Kidney epithelial cell (primary cell): ENCODE measurements around the gene LRP1. TPM values are rescaled to one million over a fixed set of nuclear protein-coding genes. Genes with fewer than 3 reads are reported as not detected.

Experiments
- DNase-seq: peaks from one replicate; pipeline ENCODE4 v3.0.0-alpha.2; 2010; ENCODE audit warnings: low read depth
- H3K27me3 ChIP-seq: 2 replicates; pipeline ENCODE4 v1.6.0; 2011; ENCODE audit warnings: low read length; ENCODE audit not compliant: control insufficient read depth, insufficient read depth
- H3K36me3 ChIP-seq: 2 replicates; pipeline ENCODE4 v1.5.1; 2011; ENCODE audit warnings: low read length; ENCODE audit not compliant: control insufficient read depth, insufficient read depth
- H3K4me3 ChIP-seq: 2 replicates; pipeline ENCODE4 v1.5.1; 2011; ENCODE audit warnings: low read depth, mild to moderate bottlenecking, control low read depth, low read length
- total RNA-seq: library from RNA; depleted of rRNA; stranded (reverse); fragments of >200 nt; gene quantifications from 2 replicates; pipeline ENCODE4 v1.2.3, GENCODE V29; 2015
- TF ChIP-seq, protein P1 (sequence below): IDR thresholded peaks from 2 replicates; pipeline ENCODE4 v1.5.1; 2011; ENCODE audit warnings: mild to moderate bottlenecking, moderate library complexity, low read length, control low read depth, inconsistent platforms; ENCODE audit not compliant: insufficient read depth, poor library complexity, severe bottlenecking

Gene LRP1
- total RNA-seq, 1 donor from 2014 or later = 40.2 TPM

DNA sequence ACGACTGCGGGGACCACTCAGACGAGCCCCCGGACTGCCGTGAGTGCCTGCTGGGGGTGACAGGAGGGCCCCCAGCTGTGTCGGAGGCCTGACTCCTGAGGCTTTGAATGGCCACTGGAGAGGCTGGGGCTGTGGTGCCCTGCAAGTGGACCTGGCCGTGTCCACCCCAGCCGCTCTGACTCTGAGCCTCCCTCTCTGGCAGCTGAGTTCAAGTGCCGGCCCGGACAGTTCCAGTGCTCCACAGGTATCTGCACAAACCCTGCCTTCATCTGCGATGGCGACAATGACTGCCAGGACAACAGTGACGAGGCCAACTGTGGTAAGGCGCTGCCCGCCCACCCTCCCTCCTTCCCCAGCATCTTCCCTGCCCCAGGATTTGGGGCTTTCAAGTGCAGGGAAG, 72.2 kb downstream of the LRP1 start:
- no peak overlapping the region for H3K4me3 ChIP-seq
- no peak for DNase-seq
- H3K27me3 ChIP-seq = no peaks in the 10 kb centered on the region
- H3K36me3 ChIP-seq = no peaks in the 10 kb centered on the region
- TF ChIP-seq, protein P1, sequence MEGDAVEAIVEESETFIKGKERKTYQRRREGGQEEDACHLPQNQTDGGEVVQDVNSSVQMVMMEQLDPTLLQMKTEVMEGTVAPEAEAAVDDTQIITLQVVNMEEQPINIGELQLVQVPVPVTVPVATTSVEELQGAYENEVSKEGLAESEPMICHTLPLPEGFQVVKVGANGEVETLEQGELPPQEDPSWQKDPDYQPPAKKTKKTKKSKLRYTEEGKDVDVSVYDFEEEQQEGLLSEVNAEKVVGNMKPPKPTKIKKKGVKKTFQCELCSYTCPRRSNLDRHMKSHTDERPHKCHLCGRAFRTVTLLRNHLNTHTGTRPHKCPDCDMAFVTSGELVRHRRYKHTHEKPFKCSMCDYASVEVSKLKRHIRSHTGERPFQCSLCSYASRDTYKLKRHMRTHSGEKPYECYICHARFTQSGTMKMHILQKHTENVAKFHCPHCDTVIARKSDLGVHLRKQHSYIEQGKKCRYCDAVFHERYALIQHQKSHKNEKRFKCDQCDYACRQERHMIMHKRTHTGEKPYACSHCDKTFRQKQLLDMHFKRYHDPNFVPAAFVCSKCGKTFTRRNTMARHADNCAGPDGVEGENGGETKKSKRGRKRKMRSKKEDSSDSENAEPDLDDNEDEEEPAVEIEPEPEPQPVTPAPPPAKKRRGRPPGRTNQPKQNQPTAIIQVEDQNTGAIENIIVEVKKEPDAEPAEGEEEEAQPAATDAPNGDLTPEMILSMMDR = no peak

DNA sequence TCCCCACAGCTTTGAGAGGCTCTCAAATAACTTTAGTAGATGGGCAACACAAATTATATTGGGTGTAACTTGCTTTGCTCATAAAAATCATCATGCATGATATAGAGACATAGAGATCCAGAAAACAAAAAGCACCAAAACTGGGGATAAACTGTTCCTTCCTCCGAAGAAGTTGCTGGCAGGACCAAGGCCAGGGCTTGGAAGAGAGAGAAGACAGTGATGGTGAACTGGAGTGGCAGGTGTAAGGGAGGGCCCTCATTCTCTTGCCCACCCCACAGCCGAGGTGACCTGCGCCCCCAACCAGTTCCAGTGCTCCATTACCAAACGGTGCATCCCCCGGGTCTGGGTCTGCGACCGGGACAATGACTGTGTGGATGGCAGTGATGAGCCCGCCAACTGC, 72.9 kb downstream of the LRP1 start:
- peaks cover 2% of the 10 kb centered on the region for H3K36me3 ChIP-seq
- H3K4me3 ChIP-seq = no peak overlapping the region
- DNase-seq = no peak
- TF ChIP-seq, protein P1 = no peak
- no peaks in the 10 kb centered on the region for H3K27me3 ChIP-seq

GRCh38 chr12:57201631-57202030, 73.3 kb downstream of the LRP1 start:
- no peak overlapping the region for H3K4me3 ChIP-seq
- TF ChIP-seq, protein P1 = no peak
- H3K27me3 ChIP-seq = no peaks in the 10 kb centered on the region
- DNase-seq = no peak
- peaks cover 2% of the 10 kb centered on the region for H3K36me3 ChIP-seq

- Histone ChIP-seq H3K36me3 (peaks cover 2% of the 10 kb centered on the region), H3K27me3 (no peaks in the 10 kb centered on the region), H3K4me3 (no peak overlapping the region)
- DNase-seq = no peak
- TF ChIP-seq, protein P1 = no peak
Measured at GRCh38 chr12:57202321-57202720, 74.0 kb downstream of the LRP1 start.

DNA sequence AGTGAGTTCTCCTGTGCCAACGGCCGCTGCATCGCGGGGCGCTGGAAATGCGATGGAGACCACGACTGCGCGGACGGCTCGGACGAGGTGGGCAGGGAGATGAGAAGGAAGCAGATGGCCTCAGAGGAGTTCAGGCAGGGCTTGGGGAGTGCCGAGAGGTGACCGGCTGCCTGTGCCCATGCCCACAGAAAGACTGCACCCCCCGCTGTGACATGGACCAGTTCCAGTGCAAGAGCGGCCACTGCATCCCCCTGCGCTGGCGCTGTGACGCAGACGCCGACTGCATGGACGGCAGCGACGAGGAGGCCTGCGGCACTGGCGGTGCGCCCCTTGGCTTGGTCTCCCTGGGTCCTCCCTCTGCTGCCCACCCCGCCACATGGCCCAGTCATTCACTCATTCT, 74.9 kb downstream of the LRP1 start:
- TF ChIP-seq, protein P1 = no peak
- no peak for DNase-seq
- H3K36me3 ChIP-seq = peaks cover 2% of the 10 kb centered on the region
- no peak overlapping the region for H3K4me3 ChIP-seq
- H3K27me3 ChIP-seq = no peaks in the 10 kb centered on the region

DNA sequence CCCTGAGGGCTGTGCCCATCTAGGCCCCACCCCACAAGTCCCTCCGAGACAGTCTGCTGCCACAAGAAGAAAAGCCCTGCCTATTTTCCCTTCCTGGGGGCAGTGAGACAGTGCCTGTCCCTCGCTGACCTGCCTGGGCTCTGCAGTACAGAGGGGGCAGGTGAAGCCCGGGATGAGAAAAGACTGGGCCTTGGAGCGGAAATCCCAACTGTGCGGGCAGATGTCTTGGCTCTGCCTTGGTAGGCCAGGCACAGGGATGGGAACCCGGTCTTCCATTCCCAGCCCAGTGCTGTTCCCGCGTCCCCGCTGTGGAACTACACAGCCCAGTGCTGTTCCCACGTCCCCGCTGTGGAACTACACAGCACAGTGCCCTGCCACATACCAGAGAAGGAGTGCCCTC, 75.5 kb downstream of the LRP1 start:
- no peak for DNase-seq
- TF ChIP-seq, protein P1 = no peak
- Histone ChIP-seq H3K27me3 (no peaks in the 10 kb centered on the region), H3K4me3 (no peak overlapping the region), H3K36me3 (peaks cover 2% of the 10 kb centered on the region)
